Cardiac muscle cell (in vitro differentiated cells and primary cell): Measurements from ENCODE around the gene EDN1. TPM values are rescaled to one million over a fixed set of nuclear protein-coding genes. Genes with fewer than 3 reads are reported as not detected.

Experiments used
- DNase-seq, 2 donors: peaks; one replicate each; pipeline versions ENCODE4 v3.0.0 to v3.0.0-alpha.2; 2010 to 2017; ENCODE audit warnings: low read depth in 1 of 2, low spot score in 1 of 2
- H3K27ac ChIP-seq: fragments of 200-600 bp; sonication (generic); 2 replicates; pipeline ENCODE4 v1.5.1; 2016
- H3K27me3 ChIP-seq: fragments of 200-600 bp; sonication (generic); 2 replicates; pipeline ENCODE4 v1.6.0; 2016; ENCODE audit warnings: control low read depth
- H3K36me3 ChIP-seq: fragments of 200-600 bp; sonication (generic); 2 replicates; pipeline ENCODE4 v1.5.1; 2016; ENCODE audit warnings: control low read depth
- H3K4me1 ChIP-seq: fragments of 200-600 bp; sonication (generic); 2 replicates; pipeline ENCODE4 v1.8.1; 2017; ENCODE audit warnings: low read depth, mild to moderate bottlenecking, mixed run types
- H3K4me3 ChIP-seq: fragments of 200-600 bp; sonication (generic); 2 replicates; pipeline ENCODE4 v1.5.1; 2016; ENCODE audit warnings: mild to moderate bottlenecking
- H3K9me3 ChIP-seq: fragments of 200-600 bp; sonication (generic); 2 replicates; pipeline ENCODE4 v1.5.1; 2017; ENCODE audit warnings: low read depth, mild to moderate bottlenecking, control low read depth
- CTCF ChIP-seq: IDR thresholded peaks from 2 replicates; pipeline ENCODE4 v1.5.1; 2012; ENCODE audit warnings: low read depth, mild to moderate bottlenecking, low read length
- polyA plus RNA-seq: library from polyadenylated mRNA; unstranded; fragments of >200 nt; fragmentation: Nextera tagmentation; extraction: Ambion mirVana; gene quantifications from 2 replicates; pipeline ENCODE4 v1.2.1, GENCODE V29; 2016
- total RNA-seq: library from RNA; depleted of rRNA; stranded (reverse); fragments of >200 nt; gene quantifications from 2 replicates; pipeline ENCODE4 v1.2.3, GENCODE V29; 2016

The EDN1 gene
- total and polyA plus RNA-seq, 2 experiments from 2014 or later = 0.86 to 1.2 TPM

DNA sequence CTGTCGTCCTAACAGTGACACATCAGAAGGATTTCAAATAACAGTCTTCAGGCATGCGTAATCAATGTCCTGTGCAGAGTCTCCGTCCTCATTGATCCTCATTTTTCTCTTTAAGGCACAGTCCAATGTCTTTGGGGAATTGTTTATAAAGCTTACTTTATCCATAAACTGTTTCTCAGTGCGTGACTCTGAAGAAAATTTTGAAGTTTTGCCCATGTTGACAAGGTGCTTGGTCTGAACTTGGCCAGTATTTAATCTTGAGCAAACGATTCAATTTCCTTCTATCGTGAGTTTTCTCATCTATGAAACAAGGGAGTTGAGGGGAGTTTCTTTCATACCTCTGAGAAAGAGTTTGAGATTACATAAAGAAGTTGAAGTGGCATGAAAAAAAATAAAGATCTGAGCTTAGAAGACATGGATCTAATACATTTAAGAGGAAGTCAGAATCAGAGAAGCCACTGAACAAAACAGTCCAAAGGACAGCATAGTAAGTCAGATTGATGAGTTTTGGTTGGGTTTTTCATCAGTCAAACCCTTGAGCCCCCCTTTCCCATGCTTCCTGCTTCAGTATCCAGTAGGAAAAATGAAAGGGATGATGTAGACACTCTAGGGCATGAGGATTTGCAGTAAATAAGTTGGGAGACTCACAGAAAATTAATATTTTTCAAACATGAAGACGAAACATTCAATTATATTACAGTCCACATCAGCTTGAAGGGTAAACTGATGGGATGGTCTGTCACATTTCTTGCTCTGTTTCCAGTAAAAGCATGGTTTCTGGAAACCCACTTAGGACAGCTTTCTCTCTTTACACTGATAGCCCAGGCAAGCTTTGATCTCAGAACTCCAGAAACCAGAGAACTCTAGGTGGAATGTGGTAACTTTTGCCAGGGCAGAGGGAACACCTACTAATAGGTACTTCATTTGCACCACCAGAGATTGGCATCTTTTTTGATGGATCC lies 8.1 kb downstream of the EDN1 start:
- Histone ChIP-seq H3K9me3 (no peaks in the 10 kb centered on the region), H3K27me3 (no peaks in the 10 kb centered on the region), H3K36me3 (no peaks in the 10 kb centered on the region), H3K4me3 (no peak overlapping the region), H3K4me1 (no peaks in the 10 kb centered on the region), H3K27ac (no peak overlapping the region)
- no peak for TF ChIP-seq CTCF
- no peak for DNase-seq

DNA sequence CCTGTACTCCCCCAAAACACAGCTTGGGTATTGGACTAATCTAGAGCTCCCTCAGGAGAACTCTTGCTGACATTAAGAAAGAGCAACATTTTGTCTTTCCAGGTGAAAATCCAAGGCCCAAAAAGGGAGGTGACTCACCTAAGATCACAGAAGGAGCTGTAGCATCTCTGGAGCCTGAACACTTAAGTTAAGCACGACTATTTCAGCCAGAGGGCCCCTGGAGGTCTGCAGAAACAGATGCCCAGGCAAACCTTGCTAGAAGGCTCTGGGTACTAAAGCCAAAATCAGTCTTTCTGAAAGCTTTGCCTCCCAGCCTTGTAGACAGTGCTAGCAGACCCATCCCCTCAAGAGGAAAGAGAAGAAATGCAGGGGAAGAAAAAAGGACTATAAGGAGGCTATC lies 8.8 kb downstream of the EDN1 start:
- Histone ChIP-seq H3K4me3 (no peak overlapping the region), H3K27me3 (no peaks in the 10 kb centered on the region), H3K4me1 (no peaks in the 10 kb centered on the region), H3K9me3 (no peaks in the 10 kb centered on the region), H3K27ac (no peak overlapping the region), H3K36me3 (no peaks in the 10 kb centered on the region)
- no peak for DNase-seq
- TF ChIP-seq CTCF = no peak

DNA sequence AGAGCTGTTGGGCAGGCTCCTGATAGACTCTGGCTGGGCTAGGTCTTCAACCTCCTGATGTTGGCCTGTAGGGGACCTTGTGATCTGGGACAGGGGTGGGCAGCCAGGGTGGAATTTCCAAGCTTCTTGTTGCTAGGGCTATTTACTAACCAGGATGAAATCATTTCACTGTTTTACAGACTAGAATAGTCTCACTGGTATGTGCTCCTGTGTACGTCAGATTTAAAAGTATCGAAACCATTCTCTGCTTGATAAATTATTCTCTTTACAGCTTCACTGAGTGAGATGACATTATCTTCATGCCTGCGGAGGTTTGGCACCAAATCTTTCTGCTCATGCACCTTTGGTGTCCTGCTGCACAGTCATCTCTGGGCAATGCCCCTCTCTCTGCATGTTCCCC lies 10.9 kb downstream of the EDN1 start:
- H3K27me3 ChIP-seq = no peaks in the 10 kb centered on the region
- H3K36me3 ChIP-seq = no peaks in the 10 kb centered on the region
- H3K9me3 ChIP-seq = no peaks in the 10 kb centered on the region
- no peaks in the 10 kb centered on the region for H3K4me1 ChIP-seq
- H3K4me3 ChIP-seq = no peak overlapping the region
- no peak overlapping the region for H3K27ac ChIP-seq
- no peak for DNase-seq
- TF ChIP-seq CTCF = no peak

DNA sequence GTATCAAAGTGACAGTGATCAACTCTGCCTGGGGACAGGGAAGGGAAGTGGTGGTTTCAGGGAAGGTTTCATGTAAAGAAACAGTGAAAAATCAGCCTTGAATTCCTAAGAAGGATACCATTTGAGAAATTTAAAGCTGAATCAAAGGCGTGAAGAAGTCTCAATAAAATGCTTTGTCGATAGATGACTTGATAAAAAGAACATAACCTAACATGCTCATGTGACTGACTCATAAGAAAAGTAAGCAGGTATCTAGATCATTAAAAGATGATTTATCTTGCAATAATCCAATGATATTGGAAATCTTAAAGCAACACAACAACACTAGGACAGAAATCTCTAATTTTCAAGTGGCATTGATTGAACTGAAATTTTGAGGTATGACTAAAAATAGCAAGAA lies 14.3 kb downstream of the EDN1 start:
- H3K4me1 ChIP-seq = no peaks in the 10 kb centered on the region
- no peak overlapping the region for H3K4me3 ChIP-seq
- no peaks in the 10 kb centered on the region for H3K27me3 ChIP-seq
- no peak for TF ChIP-seq CTCF
- no peaks in the 10 kb centered on the region for H3K36me3 ChIP-seq
- no peak for DNase-seq
- H3K9me3 ChIP-seq = no peaks in the 10 kb centered on the region
- no peak overlapping the region for H3K27ac ChIP-seq

DNA sequence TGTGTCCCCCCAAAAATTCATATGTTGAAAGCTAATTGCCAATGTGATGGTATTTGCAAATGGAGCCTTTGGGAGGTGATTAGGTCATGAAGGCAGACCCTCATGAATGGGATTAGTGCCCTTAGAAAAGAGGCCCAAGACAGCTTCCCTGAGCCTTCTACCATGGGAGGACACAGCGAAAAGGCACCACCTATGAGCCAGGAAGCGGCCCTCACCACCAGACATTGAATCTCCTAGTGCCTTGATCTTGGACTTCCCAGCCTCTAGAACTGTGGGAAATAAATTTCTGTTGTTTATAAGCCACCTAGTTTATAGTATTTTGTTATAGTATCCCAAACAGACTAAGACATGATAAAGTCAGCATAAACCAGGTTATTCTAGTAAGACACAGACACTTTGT lies 18.9 kb downstream of the EDN1 start:
- TF ChIP-seq CTCF = no peak
- Histone ChIP-seq H3K4me3 (no peak overlapping the region), H3K9me3 (no peaks in the 10 kb centered on the region), H3K4me1 (peaks cover 9% of the 10 kb centered on the region), H3K27me3 (no peaks in the 10 kb centered on the region), H3K27ac (no peak overlapping the region), H3K36me3 (no peaks in the 10 kb centered on the region)
- DNase-seq = no peak
